ENCODE results near the gene SPAG8.

Gene SPAG8

GRCh38 chr9:35818341-35818740 lies 6.3 kb upstream of the SPAG8 start:
- no peak overlapping the region for H3K4me3 ChIP-seq
- no peak for DNase-seq (ENCODE audit: low spot score)
- no peak overlapping the region for H3K27ac ChIP-seq
- TF ChIP-seq CTCF (IDR thresholded peaks at IDR 0.05): no peak

- DNase-seq (ENCODE audit: low spot score): no peak
- H3K27ac ChIP-seq: no peak overlapping the region
- no peak for TF ChIP-seq CTCF (IDR thresholded peaks at IDR 0.05)
- H3K4me3 ChIP-seq: no peak overlapping the region
Measured at GRCh38 chr9:35816708-35817107, 4.6 kb upstream of the SPAG8 start.

GRCh38 chr9:35814841-35815543 lies 2.9 kb upstream of the SPAG8 start, which contains the start of gene HINT2:
Gene HINT2, minus strand, starts transcription at chr9:35815042. Its CDS starts 63 bp downstream, at chr9:35814979.
- DNase-seq (ENCODE audit: low spot score): peak; percentile 98
- peak within 1 kb of the TSS; percentile 87 for H3K4me3 ChIP-seq
- H3K27ac ChIP-seq: peak within 1 kb of the TSS; percentile 95 to 96
- TF ChIP-seq CTCF (IDR thresholded peaks at IDR 0.05): no peak

- H3K27ac ChIP-seq: peak overlapping the region; percentile 95 to 96
- no peak for TF ChIP-seq CTCF (IDR thresholded peaks at IDR 0.05)
- H3K4me3 ChIP-seq: peak overlapping the region; percentile 87
- DNase-seq (ENCODE audit: low spot score): no peak
Measured at GRCh38 chr9:35814106-35814840, 2.2 kb upstream of the SPAG8 start.

GRCh38 chr9:35813434-35814105 lies 1.5 kb upstream of the SPAG8 start:
- peak overlapping the region; percentile 95 to 96 for H3K27ac ChIP-seq
- TF ChIP-seq CTCF (IDR thresholded peaks at IDR 0.05): no peak
- peak overlapping the region; percentile 87 for H3K4me3 ChIP-seq
- no peak for DNase-seq (ENCODE audit: low spot score)

GRCh38 chr9:35811381-35812024 lies 559 bp downstream of the SPAG8 start:
- Histone ChIP-seq H3K4me3 (peak overlapping the region; percentile 69), H3K27ac (peak overlapping the region; percentile 17 to 87)
- no peak for TF ChIP-seq CTCF (IDR thresholded peaks at IDR 0.05)
- no peak for DNase-seq (ENCODE audit: low spot score)
